Fibroblast of lung (primary cell): Measurements from ENCODE around the gene BRI3BP.

Source experiments
- EZH2 ChIP-seq: IDR thresholded peaks from 2 replicates; pipeline ENCODE4 v1.5.1; 2012; ENCODE audit warnings: low read length, control low read depth, mild to moderate bottlenecking; ENCODE audit errors: missing control alignments
- TF ChIP-seq, protein P1 (sequence below), 2 donors: IDR thresholded peaks in 1 of 2; conservative IDR thresholded peaks in 1 of 2; 1 replicate in 1 of 2; 2 replicates in 1 of 2; pipeline ENCODE4 v1.5.1; 2011 to 2012; ENCODE audit warnings: low read length in 2 of 2, control low read depth in 1 of 2, inconsistent platforms in 1 of 2, low read depth in 1 of 2, mild to moderate bottlenecking in 1 of 2

DNA sequence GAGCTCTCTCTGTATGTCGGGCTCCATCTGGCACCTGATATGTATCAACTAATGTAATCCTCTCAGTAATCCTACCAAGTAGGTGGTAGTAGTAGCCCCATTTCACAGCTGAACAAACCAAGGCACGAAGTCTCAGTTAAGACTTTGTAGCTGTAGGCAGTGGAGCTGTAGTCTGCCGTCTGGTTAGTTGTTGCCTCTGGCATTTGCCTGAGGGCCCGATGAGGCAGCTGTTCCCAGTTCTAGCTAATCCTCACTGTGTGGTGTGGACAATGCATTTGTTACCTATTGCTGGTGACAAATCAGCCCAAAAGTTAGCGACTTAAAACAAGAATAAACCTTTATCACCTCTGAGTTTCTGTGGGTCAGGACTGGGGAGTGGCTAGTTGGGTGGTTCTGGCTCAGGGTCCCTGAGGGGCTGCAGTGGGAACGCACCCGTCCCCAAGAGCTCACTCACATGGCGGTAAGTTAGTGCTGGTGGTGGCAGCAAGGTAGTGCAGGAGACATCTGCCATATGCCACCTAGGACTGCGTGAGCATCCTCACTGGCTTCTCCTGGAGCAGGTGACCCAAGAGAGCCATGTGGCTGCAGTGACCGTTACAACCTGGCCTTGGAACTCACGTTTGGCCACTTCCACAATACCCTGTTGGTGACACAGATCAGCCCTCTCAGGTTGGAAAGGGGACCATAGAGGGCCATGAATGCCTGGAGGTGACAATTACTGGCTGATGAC, 77.4 kb downstream of the BRI3BP start:
- no peak for TF ChIP-seq EZH2
- TF ChIP-seq, protein P1, sequence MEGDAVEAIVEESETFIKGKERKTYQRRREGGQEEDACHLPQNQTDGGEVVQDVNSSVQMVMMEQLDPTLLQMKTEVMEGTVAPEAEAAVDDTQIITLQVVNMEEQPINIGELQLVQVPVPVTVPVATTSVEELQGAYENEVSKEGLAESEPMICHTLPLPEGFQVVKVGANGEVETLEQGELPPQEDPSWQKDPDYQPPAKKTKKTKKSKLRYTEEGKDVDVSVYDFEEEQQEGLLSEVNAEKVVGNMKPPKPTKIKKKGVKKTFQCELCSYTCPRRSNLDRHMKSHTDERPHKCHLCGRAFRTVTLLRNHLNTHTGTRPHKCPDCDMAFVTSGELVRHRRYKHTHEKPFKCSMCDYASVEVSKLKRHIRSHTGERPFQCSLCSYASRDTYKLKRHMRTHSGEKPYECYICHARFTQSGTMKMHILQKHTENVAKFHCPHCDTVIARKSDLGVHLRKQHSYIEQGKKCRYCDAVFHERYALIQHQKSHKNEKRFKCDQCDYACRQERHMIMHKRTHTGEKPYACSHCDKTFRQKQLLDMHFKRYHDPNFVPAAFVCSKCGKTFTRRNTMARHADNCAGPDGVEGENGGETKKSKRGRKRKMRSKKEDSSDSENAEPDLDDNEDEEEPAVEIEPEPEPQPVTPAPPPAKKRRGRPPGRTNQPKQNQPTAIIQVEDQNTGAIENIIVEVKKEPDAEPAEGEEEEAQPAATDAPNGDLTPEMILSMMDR (conservative IDR thresholded peaks at IDR 0.05 in 1 of 2, IDR thresholded peaks at IDR 0.05 in 1 of 2; ENCODE audit: low read depth in 1 of 2, low read length in 2 of 2): no peak
